ENCODE results near the gene CGNL1.

CGNL1 gene

DNA sequence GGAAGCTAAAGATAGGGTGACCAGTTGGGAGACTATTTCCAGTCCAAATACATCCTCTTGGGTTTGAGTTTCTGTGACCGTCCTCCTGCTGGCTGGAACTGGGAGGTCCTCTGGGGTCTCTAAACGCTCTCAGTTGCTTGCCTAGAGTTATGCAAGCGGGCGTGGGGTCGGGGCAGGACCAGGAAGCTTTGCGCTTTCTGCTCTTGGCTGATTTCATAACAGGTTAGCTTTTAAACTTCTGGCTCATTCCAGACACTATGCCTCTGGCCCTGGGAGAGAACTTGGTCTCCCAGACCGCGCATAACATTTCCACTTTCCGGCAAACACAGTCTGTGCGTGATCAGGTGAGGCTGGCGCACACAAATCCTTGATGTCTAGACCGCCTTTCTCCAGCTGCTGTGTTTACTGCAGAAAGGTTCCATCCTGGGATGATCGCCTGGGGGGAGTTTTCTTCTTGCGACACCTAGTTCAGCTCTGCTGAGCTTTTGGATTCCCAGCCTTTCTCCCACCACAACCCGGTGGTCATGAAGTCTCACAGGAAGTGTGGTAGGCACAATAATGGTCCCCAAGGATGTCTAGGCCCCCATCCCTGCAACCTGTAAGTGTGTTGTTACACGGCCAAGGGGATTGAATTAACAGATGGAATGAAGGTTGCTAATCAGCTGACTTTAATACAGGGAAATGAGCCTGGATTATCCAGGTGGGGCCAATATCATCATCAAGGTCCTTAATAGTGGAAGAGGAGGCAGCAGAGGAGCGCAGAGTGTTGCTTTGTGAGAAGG lies 23.6 kb upstream of the CGNL1 start:
- no peak for DNase-seq

DNA sequence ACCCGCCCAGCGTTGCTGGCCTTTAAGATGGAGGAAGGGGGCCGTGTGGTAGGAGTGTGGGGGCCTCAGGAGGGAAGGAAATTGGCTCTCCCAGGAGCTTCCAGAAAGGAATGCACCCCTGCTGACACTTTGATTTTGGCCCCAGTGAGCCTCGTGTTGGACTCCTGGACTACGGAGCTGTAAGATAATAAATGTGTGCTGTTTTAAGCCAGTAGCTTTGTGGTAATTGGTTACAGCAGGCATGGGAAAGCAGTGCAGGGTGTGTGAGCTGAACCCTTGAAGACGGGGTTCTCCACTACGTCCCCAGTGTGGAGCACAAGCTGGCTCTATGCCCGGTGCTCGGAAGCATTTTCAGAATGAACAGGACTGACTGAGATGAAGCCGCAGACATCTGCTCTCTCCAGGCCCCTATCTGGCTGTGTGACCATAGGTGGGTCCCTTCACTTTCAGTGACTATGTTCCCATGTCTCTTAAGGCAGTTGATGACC lies 22.9 kb upstream of the CGNL1 start:
- no peak for DNase-seq

DNA sequence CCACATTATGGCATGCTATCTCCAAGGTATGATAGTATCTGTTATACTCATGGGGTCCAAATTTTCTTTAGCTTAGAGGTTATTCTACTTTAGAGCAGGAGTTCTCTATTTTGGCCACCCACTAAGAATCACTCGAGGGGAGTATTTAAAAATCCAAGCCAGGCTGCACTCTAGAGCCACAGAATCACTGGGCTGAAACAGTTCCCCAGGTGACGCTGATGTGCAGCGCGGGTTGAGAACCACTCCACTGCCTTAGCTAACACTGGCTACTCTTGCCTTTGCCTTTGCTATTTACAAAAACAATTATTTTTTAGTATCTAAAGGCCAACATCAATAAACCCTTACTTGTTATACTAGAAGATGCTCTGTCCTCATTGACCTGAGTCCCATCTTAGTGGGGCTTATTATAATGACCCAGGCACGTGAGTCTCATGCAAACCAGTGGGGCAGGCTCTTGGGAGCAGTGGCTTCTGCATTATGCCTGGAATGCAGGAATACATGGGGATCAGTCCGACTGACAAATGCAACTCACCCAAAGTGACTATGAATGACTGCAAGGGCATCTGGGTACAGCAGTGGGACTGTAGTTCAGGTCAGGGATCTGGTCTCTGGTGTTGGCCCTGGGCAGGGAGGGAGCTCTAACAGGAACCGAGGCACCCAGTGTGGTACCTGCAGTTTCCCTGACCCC lies 21.7 kb upstream of the CGNL1 start:
- DNase-seq: no peak

DNA sequence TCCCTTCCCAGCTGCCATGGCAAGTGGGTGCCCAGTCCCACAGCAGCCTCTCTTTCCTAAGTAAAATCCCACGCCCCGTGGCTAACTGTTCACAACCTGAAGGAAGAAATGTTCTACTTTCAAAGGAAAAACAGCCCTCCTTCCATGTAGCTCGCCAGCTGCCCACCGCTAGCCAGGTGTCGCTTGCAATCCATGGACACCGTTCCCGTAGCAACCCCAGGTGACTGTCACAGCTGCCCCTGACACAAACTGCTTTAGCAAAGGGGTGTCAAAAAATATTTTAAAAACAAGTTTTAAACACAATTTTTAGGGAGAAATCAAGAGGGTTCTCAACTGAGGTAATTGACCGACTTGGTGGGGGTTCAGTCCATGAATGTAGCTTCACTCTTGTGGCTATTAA lies 21.0 kb upstream of the CGNL1 start:
- no peak for DNase-seq

DNA sequence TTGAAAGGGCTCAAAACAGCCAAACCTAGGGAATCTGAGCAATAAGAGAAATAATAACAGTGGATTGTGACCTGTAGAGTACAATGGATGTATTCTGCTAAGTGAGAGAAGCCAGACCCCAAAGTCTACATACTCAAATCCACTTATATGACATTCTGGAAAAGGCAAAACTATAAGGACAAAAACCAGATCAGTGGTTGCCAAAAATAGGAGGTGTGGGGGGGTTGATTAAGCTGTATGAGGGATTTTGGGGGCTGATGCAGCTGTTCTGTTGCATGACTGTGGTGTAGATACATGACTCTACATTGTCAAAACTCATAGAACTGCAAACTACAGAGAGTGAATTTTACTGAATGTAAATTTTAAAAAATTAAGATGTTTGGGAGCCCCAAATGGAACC lies 20.1 kb upstream of the CGNL1 start:
- DNase-seq: no peak

DNA sequence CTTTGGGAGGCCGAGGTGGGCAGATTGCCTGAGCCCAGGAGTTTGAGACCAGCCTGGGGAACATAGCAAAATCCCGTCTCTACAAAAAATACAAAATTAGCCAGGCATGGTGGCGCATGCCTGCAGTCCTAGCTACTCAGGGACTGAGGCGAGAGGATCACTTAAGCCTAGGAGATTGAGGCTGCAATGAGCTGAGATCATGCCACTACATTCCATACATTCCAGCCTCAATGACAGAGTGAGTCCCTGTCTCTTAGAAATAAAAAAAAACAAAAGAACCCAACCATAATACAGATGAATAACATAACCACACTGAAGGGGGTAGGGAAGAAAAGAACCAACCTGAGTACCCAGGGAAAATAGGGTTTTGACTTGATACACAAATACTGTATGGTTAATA lies 19.7 kb upstream of the CGNL1 start:
- no peak for DNase-seq

DNA sequence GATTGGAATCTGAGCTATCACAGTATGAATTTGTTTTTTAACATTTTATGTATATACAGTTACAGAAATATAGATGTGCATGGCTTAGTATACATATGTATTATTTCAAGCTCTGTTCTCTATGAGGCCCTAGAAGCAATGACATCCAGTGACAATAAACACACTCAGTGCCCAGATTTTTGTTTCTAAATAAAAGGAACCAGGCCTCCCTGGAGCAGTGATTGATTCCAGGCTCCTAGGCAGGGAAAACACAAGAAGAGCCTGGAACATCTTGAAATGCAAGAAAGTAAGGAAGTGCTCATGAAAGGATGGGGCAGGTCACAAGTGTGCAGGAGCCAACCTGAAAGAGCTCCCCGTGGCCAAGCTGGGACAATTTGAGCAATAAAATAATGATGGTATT lies 18.5 kb upstream of the CGNL1 start:
- no peak for DNase-seq

DNA sequence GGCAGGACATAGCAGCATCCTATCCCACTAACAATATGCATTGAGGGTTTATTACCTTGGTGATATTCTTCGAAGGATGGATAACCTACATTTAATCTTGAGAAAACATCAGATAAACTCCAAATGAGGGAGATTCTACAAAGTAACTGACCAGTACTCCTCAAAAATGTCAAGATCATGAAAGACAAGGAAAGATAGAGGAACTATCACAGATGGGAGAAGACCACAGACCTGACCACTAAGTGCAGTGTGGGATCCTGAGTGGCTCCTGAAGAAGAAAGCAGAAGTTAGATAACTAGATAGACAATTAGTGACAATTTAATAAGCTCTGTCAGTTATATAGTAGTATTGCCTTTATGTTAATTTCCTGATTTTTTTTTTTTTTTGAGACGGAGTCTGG lies 17.7 kb upstream of the CGNL1 start:
- no peak for DNase-seq

DNA sequence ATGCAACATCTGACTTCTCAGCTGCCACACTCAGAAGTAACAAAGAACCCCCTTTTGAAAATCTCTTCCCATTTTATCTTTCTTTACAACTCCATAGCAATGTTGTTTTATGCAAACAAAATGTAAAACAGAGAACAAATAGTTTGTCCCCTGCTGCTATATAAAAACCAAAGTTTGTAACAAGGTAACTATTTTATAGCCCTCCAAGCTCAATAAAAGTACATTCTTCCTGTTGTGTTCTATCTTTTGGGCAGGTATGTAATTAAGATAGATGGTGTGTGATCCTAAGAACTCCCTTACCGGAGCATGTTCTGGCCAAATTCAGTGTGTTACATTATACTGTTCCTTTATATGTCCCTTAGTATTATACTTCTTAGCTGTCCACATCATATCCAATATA lies 12.6 kb upstream of the CGNL1 start:
- no peak for DNase-seq

DNA sequence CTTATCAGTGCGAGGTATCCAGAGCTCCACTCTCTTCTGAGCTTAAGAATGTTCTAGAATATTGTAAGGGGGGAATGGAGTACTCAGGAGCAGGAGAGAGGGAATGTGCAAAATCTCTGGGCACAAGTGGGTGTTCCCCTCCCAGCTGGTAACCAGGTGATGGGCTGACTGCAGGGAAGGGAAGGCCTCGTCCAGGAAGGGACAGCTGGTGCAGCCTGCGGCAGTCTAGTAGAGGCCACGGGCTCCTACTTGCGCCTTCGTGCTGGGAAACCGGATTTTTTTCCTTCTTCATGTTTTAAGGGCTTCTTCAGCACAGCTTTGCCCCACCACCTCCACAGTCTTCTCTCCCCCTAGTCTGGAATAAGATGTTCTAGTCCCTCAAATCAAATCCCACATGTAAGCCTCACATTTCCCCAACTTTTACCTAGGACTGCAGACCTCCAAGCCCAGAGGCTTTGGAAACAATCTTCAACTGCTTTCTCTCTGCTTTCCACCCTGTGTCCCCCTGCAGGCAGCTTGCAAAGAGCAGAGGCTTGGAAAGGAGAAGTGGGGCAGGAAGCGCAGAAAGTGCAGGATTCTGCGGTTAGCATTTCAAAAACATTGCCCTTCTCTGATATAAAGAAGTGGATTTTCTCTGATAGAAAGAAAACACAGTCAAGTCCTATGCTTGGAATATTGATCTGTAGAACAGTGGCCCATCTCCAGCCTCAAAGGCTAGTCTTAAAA lies 11.9 kb upstream of the CGNL1 start:
- DNase-seq: no peak

DNA sequence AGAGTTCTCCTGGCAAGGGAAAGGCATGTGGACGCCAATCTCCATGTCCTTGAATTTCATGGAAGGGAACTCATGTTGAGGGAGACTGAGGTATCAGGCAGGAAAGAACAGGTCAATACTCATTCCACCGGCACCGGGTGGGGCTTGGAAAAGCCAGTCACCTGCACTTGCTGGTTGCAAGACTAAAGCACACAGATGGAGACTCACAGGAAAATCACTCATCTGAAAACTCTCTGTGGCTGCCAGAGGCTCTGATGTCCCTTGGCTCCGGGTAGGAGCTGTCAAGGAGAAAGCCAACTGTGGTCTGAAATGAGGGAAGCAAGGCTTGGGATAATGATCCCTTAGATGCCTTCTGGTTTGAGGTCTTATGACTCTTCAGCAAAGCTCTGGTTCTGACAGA lies 8.7 kb upstream of the CGNL1 start:
- no peak for DNase-seq

DNA sequence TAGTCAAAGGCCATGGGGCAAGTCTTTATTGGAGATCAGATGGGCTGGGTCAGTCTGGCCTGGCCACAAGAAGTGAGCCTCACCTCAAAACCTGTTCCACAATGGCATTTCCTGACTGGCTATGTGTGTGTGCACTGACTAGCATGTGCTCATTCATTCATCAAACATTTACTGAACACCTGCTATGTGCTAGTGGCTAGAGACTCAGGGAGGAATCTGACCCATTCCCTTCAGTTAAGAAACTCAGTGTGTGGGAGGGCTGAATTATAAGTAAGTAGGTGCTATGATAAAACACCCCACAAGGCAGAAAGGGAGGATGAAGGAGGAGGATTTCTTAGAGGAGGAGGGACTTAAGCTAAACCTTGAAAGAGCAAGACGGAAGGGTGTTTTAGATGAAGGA lies 5.4 kb upstream of the CGNL1 start:
- DNase-seq: no peak

DNA sequence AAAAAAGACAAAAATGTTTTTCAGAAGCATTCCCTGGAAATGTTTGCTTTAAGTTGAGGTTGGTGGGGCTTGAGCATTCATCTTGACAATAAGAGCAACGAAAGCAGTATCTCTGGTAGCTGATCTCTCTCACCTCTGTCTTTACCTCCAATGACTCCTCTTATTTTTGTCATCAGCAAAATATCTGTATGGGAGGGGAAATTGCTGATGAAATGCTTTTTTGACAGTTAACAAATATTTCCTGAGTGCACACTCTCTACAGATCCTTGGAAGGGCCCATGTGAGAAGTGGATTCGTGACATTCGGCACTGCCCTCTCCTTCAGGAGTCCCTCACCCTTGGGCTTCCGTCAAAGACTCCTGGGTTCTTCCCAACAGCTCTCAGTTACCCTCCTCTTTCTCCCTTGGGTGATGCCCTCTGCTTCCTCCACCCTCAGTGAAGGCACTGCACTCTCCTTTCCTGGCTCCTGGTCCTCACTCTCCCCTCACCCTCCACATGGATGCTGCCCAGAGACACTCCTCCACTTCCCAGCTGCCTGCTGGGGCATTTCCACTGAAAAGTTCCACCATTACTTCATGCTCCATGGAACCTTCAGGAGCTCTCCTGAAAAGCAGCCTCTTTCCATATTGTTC lies 2.9 kb upstream of the CGNL1 start:
- DNase-seq: no peak

DNA sequence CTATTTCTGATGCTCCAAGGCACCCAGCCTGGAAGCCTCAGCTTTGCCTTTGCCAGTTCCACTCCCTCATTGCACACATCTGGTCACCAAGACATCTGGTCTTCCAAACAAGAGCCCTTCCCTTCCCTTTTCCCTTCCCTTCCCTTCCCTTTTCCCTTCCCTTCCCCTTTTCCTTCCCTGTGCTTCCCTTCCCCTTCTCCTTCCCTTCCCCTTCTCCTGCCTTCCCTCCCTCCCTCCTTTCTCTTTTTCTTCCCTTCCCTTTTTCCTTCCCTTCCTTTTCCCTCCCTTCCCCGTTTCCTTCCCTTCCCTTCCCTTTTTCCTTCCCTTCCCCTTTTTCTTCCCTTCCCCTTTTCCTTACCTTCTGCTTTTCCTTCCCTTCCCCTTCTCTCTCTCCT lies 2.4 kb upstream of the CGNL1 start:
- no peak for DNase-seq

DNA sequence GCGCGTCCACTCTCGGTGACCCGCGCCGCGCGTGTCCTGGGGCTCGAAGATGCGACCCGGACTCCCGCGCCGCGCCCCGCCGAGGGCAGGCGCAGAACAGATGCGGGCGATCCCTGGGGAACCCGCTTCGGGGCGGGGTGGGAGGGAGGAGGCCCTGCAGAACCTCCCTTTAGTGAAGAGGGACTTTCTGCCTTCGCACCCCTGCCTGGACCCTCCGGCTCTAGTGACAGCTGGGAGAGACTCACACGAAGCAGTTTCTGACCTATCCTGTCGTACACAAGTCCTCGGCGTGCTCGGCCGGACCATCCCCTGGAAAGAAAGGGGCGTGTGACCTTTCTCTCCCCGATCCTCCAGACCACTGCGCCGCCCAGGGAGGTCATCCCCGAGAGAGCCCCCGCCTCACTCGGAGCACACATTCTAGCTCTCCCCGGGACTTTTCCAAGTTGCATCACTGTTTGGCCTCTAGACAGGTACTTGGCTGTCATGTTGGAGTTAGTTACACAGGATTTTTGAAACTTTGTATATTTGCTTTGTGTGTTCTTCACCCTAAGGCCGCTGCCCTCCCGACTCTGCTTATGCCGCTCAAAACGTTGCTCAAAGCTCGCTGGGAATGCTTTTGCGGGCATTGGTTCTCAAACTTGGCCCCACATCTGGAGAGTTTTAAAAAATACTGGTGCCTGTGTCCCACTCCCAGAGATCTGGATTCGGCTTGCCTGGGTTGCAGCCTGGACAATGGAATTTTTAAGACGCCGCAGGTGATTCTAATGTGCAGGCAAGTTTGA lies 582 bp downstream of the CGNL1 start:
- no peak for DNase-seq

DNA sequence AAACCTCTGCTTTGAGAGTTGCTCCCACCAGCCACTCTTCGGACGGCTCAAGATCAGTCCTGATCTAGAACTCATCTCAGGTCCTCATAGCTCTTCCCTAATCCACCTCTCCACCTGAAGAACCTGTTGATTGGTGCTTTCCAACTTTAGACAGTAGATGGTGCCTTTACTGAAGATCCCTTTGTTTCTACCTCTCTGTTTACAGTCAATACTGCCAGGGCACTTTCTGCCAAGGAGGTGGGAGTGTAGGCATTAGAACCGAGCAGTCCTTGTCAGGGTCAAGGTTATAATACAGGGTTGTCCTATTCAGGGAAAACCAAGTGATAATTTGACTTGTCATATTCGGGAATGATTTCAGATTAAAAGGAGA lies 1.2 kb downstream of the CGNL1 start:
- no peak for DNase-seq

DNA sequence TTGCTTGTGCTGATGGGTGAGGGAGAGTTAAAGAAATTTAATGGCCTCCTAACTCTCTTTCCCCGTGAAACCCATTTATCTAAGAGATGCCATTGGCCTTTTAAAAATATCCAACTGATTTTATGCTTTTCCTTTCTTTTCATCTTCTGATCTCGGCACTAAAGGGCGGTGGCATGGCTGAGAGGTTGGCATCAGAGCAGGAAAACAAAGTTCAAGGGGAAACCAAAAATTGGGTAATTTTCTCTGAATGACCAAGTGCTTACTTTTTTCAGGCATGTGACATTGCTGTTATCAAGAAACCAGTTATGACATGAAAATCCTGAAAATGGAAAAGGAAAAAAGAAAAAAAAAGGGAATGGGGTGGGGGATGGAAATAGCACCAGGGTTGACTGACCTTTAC lies 3.2 kb downstream of the CGNL1 start:
- DNase-seq: no peak

DNA sequence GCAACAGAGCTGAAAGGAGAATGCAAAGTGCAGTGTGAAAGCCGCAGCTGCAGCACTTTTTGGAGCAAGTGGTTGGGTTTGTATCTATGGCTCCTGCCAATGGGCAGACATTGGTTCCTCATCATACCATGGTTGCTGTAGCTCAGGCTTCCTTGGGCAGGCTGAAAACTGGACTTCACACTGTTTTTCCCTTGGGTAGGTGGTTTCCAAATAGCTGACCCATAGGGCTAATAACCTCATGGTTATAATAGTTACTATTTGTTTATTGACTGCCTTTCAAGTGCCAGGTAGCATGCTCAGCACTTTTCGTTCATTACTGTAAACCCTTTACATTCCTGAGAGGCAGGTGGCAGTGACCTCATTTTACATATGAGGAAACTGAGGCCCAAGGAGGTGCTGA lies 4.5 kb downstream of the CGNL1 start:
- DNase-seq: no peak

DNA sequence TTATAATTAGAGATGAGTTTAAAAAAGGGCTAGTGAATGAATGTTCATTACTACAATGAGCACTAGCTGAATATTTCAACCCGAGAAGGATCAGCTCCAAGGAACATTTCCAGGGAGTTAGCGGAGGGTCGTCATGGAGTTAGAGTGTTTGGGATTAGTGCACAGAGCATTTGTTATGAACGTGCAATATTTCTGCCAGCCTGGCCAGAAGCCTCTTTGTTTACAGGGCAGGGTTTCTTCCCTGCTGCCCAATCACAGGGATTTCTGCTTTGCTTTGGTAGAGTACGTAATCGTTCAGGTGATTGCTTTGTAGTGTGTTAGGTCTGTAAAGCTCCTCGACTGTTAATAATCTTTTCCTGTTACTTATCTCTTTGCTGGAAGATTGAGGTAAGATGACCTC lies 5.9 kb downstream of the CGNL1 start:
- no peak for DNase-seq

DNA sequence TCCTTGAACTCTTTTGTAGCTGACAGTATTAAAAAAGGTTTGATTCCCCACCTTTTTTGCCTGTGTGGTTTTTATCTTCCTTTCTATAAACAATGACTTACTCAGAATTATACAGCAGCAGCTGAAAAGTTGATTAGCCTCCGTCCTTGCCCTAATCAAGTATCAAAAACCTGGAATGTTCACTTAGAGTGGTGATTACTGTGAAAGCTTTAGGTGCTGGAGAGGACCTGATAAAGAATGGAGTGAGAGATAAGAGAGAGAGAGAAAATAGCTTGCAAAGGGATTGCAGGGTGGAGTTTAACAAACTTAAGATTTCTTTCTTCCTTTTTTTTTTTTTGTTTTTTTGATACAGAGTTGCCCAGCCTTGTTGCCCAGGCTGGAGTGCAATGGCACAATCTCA lies 6.7 kb downstream of the CGNL1 start:
- no peak for DNase-seq

DNA sequence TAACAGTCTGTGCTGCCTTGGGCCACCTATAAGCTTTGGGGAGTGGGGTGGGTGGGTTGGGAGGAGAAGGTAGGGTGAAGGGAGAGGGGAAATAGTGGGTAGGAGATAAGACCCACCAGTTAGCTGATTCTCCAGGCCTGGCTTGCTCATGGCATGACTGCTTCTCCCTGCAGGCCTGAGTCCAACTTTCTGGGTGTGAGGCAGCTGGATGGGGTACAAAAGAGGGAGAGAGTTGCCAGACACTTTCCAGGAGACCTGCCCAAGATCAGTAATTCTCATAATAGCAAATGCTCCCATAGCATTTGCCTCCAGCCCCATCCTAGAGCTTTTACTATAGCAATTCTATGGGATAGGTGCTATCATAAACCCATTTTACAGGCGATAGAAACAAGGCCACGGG lies 7.7 kb downstream of the CGNL1 start:
- DNase-seq: no peak

DNA sequence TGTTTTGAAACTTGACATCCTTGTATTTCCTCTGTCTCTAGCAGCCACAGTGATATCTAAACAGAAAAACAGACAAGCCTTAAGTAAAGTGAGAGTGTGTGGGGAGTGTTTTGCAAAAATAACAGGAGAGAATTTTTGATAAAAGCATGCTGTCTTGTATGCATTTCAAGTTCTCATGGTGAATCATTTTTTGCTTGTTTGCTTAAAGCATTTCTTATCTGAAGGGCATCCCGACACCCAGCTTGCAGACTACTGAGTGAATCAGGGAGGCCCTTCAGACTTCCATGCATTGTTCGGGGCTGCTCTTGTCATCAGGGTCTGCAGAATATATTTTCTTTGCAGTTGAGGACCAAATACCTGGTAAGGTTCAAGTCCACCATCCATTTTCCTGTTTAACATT lies 8.5 kb downstream of the CGNL1 start:
- no peak for DNase-seq

DNA sequence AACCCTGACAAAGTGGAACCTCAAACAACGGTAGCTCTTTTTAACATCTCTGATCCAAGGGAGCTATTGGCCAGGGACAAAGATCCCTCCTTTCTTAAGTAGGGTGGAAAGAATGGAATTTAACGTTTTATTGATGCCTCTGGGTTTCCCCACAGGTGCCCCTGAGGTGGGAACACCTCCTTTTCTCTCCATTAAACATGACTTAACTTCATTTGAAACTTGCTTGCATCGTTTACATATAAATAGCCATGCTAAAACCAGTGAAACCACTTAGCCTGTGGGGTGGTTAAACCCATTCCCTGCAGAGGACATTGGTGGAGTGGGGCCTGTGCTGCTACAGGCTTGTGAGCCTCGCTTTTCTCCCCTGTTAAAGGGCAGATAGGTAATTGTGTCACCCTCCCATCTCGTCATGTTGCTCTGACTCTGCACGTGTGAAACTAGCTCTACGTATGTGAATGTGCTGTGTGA lies 9.7 kb downstream of the CGNL1 start:
- DNase-seq: no peak
